Measurements from ENCODE around the gene FDXR.

Gene FDXR

GRCh38 chr17:74893936-74894671, 21.3 kb upstream of the FDXR start:
- no peak for DNase-seq

GRCh38 chr17:74892974-74893911, 20.4 kb upstream of the FDXR start, which contains the start of gene FADS6:
FADS6 (minus strand) TSS chr17:74893633; CDS start chr17:74893595, 38 bp downstream.
- DNase-seq: no peak

- no peak for DNase-seq
These were observed 19.4 kb upstream of the FDXR start for GRCh38 chr17:74892013-74892841.

GRCh38 chr17:74890554-74890953, 17.8 kb upstream of the FDXR start:
- no peak for DNase-seq

- no peak for DNase-seq
These were observed 15.7 kb upstream of the FDXR start for GRCh38 chr17:74888469-74888868.

- DNase-seq: no peak
These were observed 10.5 kb upstream of the FDXR start for GRCh38 chr17:74883241-74883745.

- no peak for DNase-seq
These were observed 9.9 kb upstream of the FDXR start for GRCh38 chr17:74882517-74883240.

GRCh38 chr17:74881073-74881472, 8.3 kb upstream of the FDXR start:
- no peak for DNase-seq

GRCh38 chr17:74879308-74879707, 6.5 kb upstream of the FDXR start:
- no peak for DNase-seq

GRCh38 chr17:74878658-74879057, 5.9 kb upstream of the FDXR start:
- no peak for DNase-seq

- DNase-seq: no peak
These were observed 5.1 kb upstream of the FDXR start for GRCh38 chr17:74877592-74878548.

- DNase-seq: no peak
These were observed 3.3 kb upstream of the FDXR start for GRCh38 chr17:74875977-74876593.

- no peak for DNase-seq
These were observed 2.6 kb upstream of the FDXR start for GRCh38 chr17:74875155-74875976.

- no peak for DNase-seq
These were observed 1.8 kb upstream of the FDXR start for GRCh38 chr17:74874615-74875037.

- DNase-seq: no peak
These were observed 1.2 kb upstream of the FDXR start for GRCh38 chr17:74873874-74874614.

GRCh38 chr17:74873037-74873873, 461 bp upstream of the FDXR start:
- peak; percentile 99 for DNase-seq

- DNase-seq: no peak
These were observed 1.3 kb downstream of the FDXR start for GRCh38 chr17:74871356-74872076.

All from stimulated activated CD4-positive, alpha-beta T cell treated with anti-CD3 and anti-CD28 coated beads, Interleukin-1b, Interleukin-23, amount 100 ng/mL, for 48 hours (primary cell).